ENCODE data around the gene GPR39.

DNA sequence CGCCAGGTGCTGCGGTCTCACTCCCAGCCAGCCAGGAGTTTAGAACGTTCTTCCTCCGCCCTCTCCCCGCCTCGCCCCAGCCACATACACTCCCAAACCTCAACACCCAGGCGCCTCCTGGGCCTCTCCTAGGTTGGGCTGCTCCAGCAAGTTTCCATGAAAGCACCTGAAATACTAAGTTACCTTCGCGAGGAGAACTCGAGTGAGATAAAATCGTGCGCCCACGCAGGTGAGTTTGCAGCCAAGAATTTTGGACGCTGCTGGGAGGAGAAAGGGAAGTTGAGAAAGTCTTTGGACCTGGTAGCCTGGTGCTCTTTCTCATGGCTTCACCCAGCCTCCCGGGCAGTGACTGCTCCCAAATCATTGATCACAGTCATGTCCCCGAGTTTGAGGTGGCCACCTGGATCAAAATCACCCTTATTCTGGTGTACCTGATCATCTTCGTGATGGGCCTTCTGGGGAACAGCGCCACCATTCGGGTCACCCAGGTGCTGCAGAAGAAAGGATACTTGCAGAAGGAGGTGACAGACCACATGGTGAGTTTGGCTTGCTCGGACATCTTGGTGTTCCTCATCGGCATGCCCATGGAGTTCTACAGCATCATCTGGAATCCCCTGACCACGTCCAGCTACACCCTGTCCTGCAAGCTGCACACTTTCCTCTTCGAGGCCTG lies at the start of gene GPR39:
- TF ChIP-seq, protein P1, sequence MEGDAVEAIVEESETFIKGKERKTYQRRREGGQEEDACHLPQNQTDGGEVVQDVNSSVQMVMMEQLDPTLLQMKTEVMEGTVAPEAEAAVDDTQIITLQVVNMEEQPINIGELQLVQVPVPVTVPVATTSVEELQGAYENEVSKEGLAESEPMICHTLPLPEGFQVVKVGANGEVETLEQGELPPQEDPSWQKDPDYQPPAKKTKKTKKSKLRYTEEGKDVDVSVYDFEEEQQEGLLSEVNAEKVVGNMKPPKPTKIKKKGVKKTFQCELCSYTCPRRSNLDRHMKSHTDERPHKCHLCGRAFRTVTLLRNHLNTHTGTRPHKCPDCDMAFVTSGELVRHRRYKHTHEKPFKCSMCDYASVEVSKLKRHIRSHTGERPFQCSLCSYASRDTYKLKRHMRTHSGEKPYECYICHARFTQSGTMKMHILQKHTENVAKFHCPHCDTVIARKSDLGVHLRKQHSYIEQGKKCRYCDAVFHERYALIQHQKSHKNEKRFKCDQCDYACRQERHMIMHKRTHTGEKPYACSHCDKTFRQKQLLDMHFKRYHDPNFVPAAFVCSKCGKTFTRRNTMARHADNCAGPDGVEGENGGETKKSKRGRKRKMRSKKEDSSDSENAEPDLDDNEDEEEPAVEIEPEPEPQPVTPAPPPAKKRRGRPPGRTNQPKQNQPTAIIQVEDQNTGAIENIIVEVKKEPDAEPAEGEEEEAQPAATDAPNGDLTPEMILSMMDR (IDR thresholded peaks at IDR 0.05): no peak
- TF ChIP-seq EZH2 (IDR thresholded peaks at IDR 0.05; ENCODE audit: borderline replicate concordance, insufficient read depth, low read depth, low read length, poor library complexity, severe bottlenecking): no peak

All from B cell (primary cell).